GM12878 (cell line): ENCODE results near the gene IBA57. TPM values are rescaled to one million over a fixed set of nuclear protein-coding genes. Genes with fewer than 3 reads are reported as not detected.

Source experiments
- ATAC-seq: fragments of 200-7000 bp; cut with Tn5 transposase; 3 replicates; pipeline ENCODE4 v1.9.1; 2020; ENCODE audit warnings: mild to moderate bottlenecking, moderate library complexity
- BruUV-seq: library from RNA; stranded (reverse); fragments of 400-500 nt; replicated peaks from 2 replicates; lab custom pipeline; 2021; lab: Mats Ljungman, UMichigan
- CTCF ChIA-PET: fragments of 300-600 bp; sonication (Branson Sonifier 250); formaldehyde crosslinking; extraction: SDS; loops from one replicate; lab custom pipeline; 2021; ENCODE audit warnings: inconsistent platforms; lab: Yijun Ruan, JAX
- POLR2A ChIA-PET: fragments of 350-600 bp; formaldehyde crosslinking; extraction: SDS; loops from one replicate; lab custom pipeline; 2021; ENCODE audit warnings: inconsistent platforms; lab: Charles Lee
- RAD21 ChIA-PET: fragments of 300-600 bp; sonication (Branson Sonifier 250); formaldehyde crosslinking; loops from one replicate; lab custom pipeline; 2023; ENCODE audit warnings: antibody characterized with exemption; ENCODE audit not compliant: unreplicated experiment; lab: Charles Lee
- SMC1A ChIA-PET: fragments of 300-600 bp; sonication (Branson Sonifier 250); formaldehyde crosslinking; loops from one replicate; lab custom pipeline; 2023; ENCODE audit not compliant: unreplicated experiment, uncharacterized antibody; lab: Charles Lee
- DNase-seq: peaks from one replicate; pipeline ENCODE4 v3.0.0-alpha.2; 2011; ENCODE audit warnings: low read depth, low spot score
- FAIRE-seq: peaks from 3 replicates; lab custom pipeline; 2011; peaks lifted over from hg19 to GRCh38; lab: Jason Lieb, UNC
- H2AFZ ChIP-seq: 2 replicates; pipeline ENCODE4 v1.6.0; 2011; ENCODE audit warnings: low read depth, low read length, control low read depth; ENCODE audit not compliant: control insufficient read depth
- H3K27ac ChIP-seq: 2 replicates; pipeline ENCODE4 v1.5.1; 2011; ENCODE audit warnings: control low read depth; ENCODE audit not compliant: control insufficient read depth, insufficient read depth
- H3K27me3 ChIP-seq, 2 experiments: replicated peaks in 1 of 2; 2 replicates each; pipeline versions ENCODE4 v1.6.0 to v1.6.1; 2011; ENCODE audit warnings: low read length in 1 of 2; ENCODE audit not compliant: control insufficient read depth in 2 of 2, insufficient read depth in 2 of 2
- H3K36me3 ChIP-seq, 2 experiments: 2 replicates each; pipeline ENCODE4 v1.5.1; 2011; ENCODE audit warnings: low read length in 1 of 2; ENCODE audit not compliant: control insufficient read depth in 2 of 2, insufficient read depth in 2 of 2
- H3K4me1 ChIP-seq: 2 replicates; pipeline ENCODE4 v1.6.1; 2011; ENCODE audit warnings: mild to moderate bottlenecking, low read length, moderate library complexity, mixed read lengths; ENCODE audit not compliant: control insufficient read depth, insufficient read depth
- H3K4me2 ChIP-seq: 2 replicates; pipeline ENCODE4 v1.6.0; 2011; ENCODE audit warnings: control low read depth; ENCODE audit not compliant: control insufficient read depth, insufficient read depth
- H3K4me3 ChIP-seq: fragments of 200-600 bp; sonication (generic); 2 replicates; pipeline ENCODE4 v1.5.1; 2016
- H3K79me2 ChIP-seq: 2 replicates; pipeline ENCODE4 v1.6.0; 2011; ENCODE audit warnings: low read length; ENCODE audit not compliant: control insufficient read depth, insufficient read depth
- H3K9ac ChIP-seq: 2 replicates; pipeline ENCODE4 v1.8.0; 2011; ENCODE audit warnings: low read length, control low read depth, mixed read lengths; ENCODE audit not compliant: control insufficient read depth, insufficient read depth
- H3K9me3 ChIP-seq: replicated peaks from 3 replicates; pipeline ENCODE4 v1.5.1; 2011; ENCODE audit warnings: mild to moderate bottlenecking, low read length; ENCODE audit not compliant: control insufficient read depth, insufficient read depth
- H4K20me1 ChIP-seq: 2 replicates; pipeline ENCODE4 v1.6.0; 2011; ENCODE audit not compliant: control insufficient read depth, insufficient read depth
- CEBPB ChIP-seq, 2 experiments: fragments of 150-350 bp in 1 of 2; IDR thresholded peaks; 2 replicates each; pipeline ENCODE4 v1.6.1; 2012 to 2014; ENCODE audit warnings: low read depth in 2 of 2, low read length in 2 of 2, borderline replicate concordance in 1 of 2, inconsistent platforms in 1 of 2
- KDM1A ChIP-seq: fragments of 200-600 bp; sonication (generic); IDR thresholded peaks from 2 replicates; pipeline ENCODE4 v1.6.1; 2016; ENCODE audit warnings: borderline replicate concordance
- NFYB ChIP-seq: IDR thresholded peaks from 2 replicates; pipeline ENCODE4 v1.6.1; 2011; ENCODE audit warnings: low read depth, mild to moderate bottlenecking, low read length, improper control_type of control experiment, moderate library complexity; ENCODE audit not compliant: insufficient read depth
- PAX8 ChIP-seq: fragments of 450-650 bp; IDR thresholded peaks from 2 replicates; pipeline ENCODE4 v1.6.1; 2017; ENCODE audit warnings: mild to moderate bottlenecking, moderate library complexity
- PML ChIP-seq: IDR thresholded peaks from 2 replicates; pipeline ENCODE4 v1.6.1; 2012; ENCODE audit warnings: low read length, inconsistent platforms
- RBBP5 ChIP-seq: fragments of 200-600 bp; sonication (generic); conservative IDR thresholded peaks from 2 replicates; pipeline ENCODE4 v1.6.1; 2016
- SMAD1 ChIP-seq: fragments of 450-650 bp; IDR thresholded peaks from 2 replicates; pipeline ENCODE4 v1.6.1; 2018; ENCODE audit warnings: mild to moderate bottlenecking, low read depth; ENCODE audit not compliant: partially characterized antibody
- ZNF592 ChIP-seq: fragments of 450-650 bp; IDR thresholded peaks from 2 replicates; pipeline ENCODE4 v1.6.1; 2017; ENCODE audit warnings: mild to moderate bottlenecking, moderate library complexity
- WGBS: methylation state at CpG from one replicate; pipeline ENCODE4 v1.1.6; 2016; ENCODE audit warnings: low lambda C conversion rate; ENCODE audit not compliant: insufficient replicate concordance, insufficient coverage; ENCODE audit errors: missing lambda C conversion rate; 5-methylcytosine and 5-hydroxymethylcytosine counted together
- in situ Hi-C: fragments of 300-500 bp; cut with MboI; formaldehyde crosslinking; loops from 9 replicates; pipeline ENCODE4 v1.14.3; 2018; ENCODE audit warnings: mixed read lengths
- intact Hi-C: fragments of 100-400 bp; cut with micrococcal nuclease; formaldehyde crosslinking; loops from one replicate; pipeline ENCODE4 v1.14.2; 2022; ENCODE audit not compliant: unreplicated experiment
- polyA plus RNA-seq, 11 experiments: library from polyadenylated mRNA; depleted of rRNA in 4 of 11; unstranded in 6 of 11; stranded (reverse) in 5 of 11; fragments of >200 nt; fragmentation: Nextera tagmentation in 4 of 11; fragmentation: Illumina TruSeq in 1 of 11; extraction: Ambion mirVana in 4 of 11; extraction: Trizol in 1 of 11; gene quantifications; 1 replicate in 1 of 11; 2 replicates in 10 of 11; pipeline versions ENCODE4 v1.2.1 to v1.2.3, GENCODE V29; 2011 to 2016; ENCODE audit warnings: inconsistent platforms in 2 of 11, missing spikeins in 2 of 11, low read depth in 1 of 11
- total RNA-seq, 4 experiments: library from RNA; depleted of rRNA in 3 of 4; stranded (reverse); fragments of >200 nt in 3 of 4; fragmentation: Illumina TruSeq in 1 of 4; extraction: Trizol in 1 of 4; gene quantifications; 2 replicates each; pipeline versions ENCODE4 v1.2.1 to v1.2.3, GENCODE V29; 2013 to 2021

The IBA57 gene
- total and polyA plus RNA-seq, 10 of the 15 experiments (the other 5 are each of a cell fraction or from before 2014, with no cell fraction given) = 0.51 to 8.6 (median 3.7) TPM

DNA sequence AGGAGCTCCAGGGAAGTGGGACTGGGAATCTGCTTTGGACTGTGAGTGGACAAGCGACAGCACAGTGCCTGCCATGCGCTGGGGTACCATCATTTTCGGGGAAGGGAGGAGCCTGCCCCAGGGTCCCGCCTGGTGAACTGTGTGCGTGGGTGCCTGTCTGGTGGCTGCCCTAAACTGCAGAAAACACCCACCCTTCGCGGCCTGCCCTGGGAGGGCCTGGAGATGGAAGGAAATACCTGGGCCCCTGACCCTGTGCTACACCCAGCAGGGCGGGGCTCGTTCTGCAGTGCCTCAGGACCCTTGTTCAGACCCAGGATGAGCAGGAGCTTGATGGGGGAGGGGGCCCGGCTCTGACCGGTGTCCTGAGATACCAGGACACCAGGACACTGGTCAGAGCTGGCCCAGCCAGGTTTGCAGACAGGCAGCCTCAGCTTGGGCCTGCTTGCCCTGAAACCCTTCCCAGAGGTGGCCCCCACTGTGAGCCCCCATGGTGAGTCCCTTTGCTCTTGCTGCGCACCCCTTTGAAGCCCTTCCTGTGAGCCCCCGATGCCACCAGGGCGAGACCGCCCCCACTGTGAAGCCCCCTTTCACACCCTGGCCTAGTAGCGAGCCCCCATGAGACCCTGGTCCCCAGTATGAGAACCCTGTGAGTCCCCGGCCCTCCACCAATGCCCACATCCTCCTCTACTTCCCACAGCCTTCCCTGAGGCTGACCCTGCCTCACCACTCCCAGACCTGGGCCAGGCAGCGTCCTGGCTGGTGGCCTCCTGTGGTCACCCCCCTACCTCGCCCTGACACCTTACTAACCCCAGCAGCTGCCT, 13.3 kb upstream of the IBA57 start (continued):
- TF ChIP-seq SMAD1 (no peak), KDM1A (no peak), RBBP5 (no peak), CEBPB (IDR thresholded peaks at IDR 0.05; ENCODE audit: borderline replicate concordance in 1 of 2, low read depth in 2 of 2, low read length in 2 of 2) (no peak), PAX8 (no peak), PML (no peak)

DNA sequence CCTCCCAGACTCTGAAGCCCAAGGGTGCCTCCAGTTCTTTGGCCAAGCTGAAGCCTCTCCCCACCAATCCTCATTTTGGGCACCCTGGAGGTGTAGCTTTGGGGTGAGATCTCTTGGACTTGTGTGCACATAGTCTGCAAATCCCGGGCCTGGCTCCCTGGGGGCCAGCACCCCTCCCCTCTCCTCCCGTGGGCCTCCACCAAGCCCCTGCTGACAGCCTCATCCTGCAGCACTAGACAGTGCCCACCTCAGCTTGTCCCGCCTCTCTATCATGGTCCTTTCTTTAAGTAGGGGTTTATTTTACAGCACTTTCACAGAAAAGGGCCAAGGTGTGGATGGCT, 12.7 kb upstream of the IBA57 start:
- Histone ChIP-seq H3K36me3 (peaks cover 0 to 10% of the 10 kb centered on the region in 2 experiments; a peak in 2 of 4 replicates), H3K9ac (no peak overlapping the region), H3K4me1 (no peaks in the 10 kb centered on the region), H3K4me2 (no peak overlapping the region), H3K27me3 (no peaks in the 10 kb centered on the region), H4K20me1 (no peaks in the 10 kb centered on the region), H2AFZ (no peak overlapping the region), H3K79me2 (no peaks in the 10 kb centered on the region), H3K27ac (no peak overlapping the region), H3K4me3 (no peak overlapping the region), H3K9me3 (no peaks in the 10 kb centered on the region)
- TF ChIP-seq ZNF592 (no peak), NFYB (no peak)
- ChIA-PET POLR2A (interaction anchor here (0.7 to 1.3 kb wide), 2 partner anchors 9 kb away, joined by 3 read pairs; no protein-coding TSS in a partner anchor), SMC1A (interaction anchor here (2.4 kb wide), 1 partner anchor 12 kb away, joined by 9 read pairs; the partner anchor contains the start of gene IBA57), RAD21 (no interaction called here), CTCF (no interaction called here)
- BruUV-seq = no TSS peak
- no peak for DNase-seq
- ATAC-seq = no peak
- FAIRE-seq = no peak
- 23% methylated on average over 3 of the region's 3 CpGs for WGBS
- in situ Hi-C loops = no loop called here
- intact Hi-C loops = no loop called here
